ENCODE measurements around the gene KRTAP4-1. TPM values are rescaled to one million over a fixed set of nuclear protein-coding genes. Genes with fewer than 3 reads are reported as not detected.
"Not testable (repeated sequence)": the region's sequence is repeated elsewhere in the genome, so short reads cannot be mapped to it uniquely, and the experiment has no call there.

KRTAP4-1 gene
- total RNA-seq = 10 to 100 TPM in 2 of 4 donors, 1 to 10 TPM in 1, not detected in 1; 4.2 to 51.7 (median 16.7) TPM

- Histone ChIP-seq H3K4me1 (no peaks in the 10 kb centered on the region), H3K4me3 (no peak within 1 kb of the TSS), H3K27me3 (no peaks in the 10 kb centered on the region), H3K27ac (no peak within 1 kb of the TSS), H3K9me3 (no peaks in the 10 kb centered on the region), H3K36me3 (no peaks in the 10 kb centered on the region)
- no peak for DNase-seq (ENCODE audit: low spot score in 2 of 2)
- WGBS = 70% methylated on average over 5 of the region's 9 CpGs
- TF ChIP-seq POLR2A (IDR thresholded peaks at IDR 0.05) (no peak), EP300 (IDR thresholded peaks at IDR 0.05) (no peak), POLR2AphosphoS5 (IDR thresholded peaks at IDR 0.05) (no peak), CTCF (IDR thresholded peaks at IDR 0.05) (no peak)
These were observed at the start of gene KRTAP4-1 for GRCh38 chr17:41184480-41184961. Gene KRTAP4-1 (minus strand): TSS chr17:41184911. CDS start chr17:41184854, 57 bp downstream.

GRCh38 chr17:41232399-41233105 lies 47.8 kb upstream of the KRTAP4-1 start, which contains the start of gene KRTAP9-3:
Gene KRTAP9-3 (plus strand): TSS chr17:41232449. CDS start chr17:41232502, 53 bp downstream.
- H3K27me3 ChIP-seq = peaks cover 11% of the 10 kb centered on the region
- H3K27ac ChIP-seq; H3K4me3 ChIP-seq; H3K36me3 ChIP-seq; H3K4me1 ChIP-seq; H3K9me3 ChIP-seq; DNase-seq (ENCODE audit: low spot score in 2 of 2): not testable (repeated sequence)
- 100% methylated on average over 1 of the region's 1 CpG for WGBS

GRCh38 chr17:41231731-41232130 lies 47.0 kb upstream of the KRTAP4-1 start:
- no peak for DNase-seq (ENCODE audit: low spot score in 2 of 2)
- Histone ChIP-seq H3K27me3 (peaks cover 11% of the 10 kb centered on the region), H3K4me1 (no peaks in the 10 kb centered on the region), H3K36me3 (no peaks in the 10 kb centered on the region), H3K4me3 (no peak overlapping the region), H3K9me3 (no peaks in the 10 kb centered on the region), H3K27ac (no peak overlapping the region)
- 89% methylated on average over 6 of the region's 6 CpGs for WGBS
- no peak for TF ChIP-seq POLR2AphosphoS5 (IDR thresholded peaks at IDR 0.05)
- TF ChIP-seq CTCF (IDR thresholded peaks at IDR 0.05) = no peak
- TF ChIP-seq EP300 (IDR thresholded peaks at IDR 0.05) = no peak
- no peak for TF ChIP-seq POLR2A (IDR thresholded peaks at IDR 0.05)

GRCh38 chr17:41230094-41230493 lies 45.4 kb upstream of the KRTAP4-1 start:
- Histone ChIP-seq H3K27ac (no peak overlapping the region), H3K9me3 (no peaks in the 10 kb centered on the region), H3K4me1 (no peaks in the 10 kb centered on the region), H3K27me3 (peaks cover 11% of the 10 kb centered on the region), H3K4me3 (no peak overlapping the region), H3K36me3 (no peaks in the 10 kb centered on the region)
- DNase-seq (ENCODE audit: low spot score in 2 of 2) = no peak
- no peak for TF ChIP-seq CTCF (IDR thresholded peaks at IDR 0.05)
- TF ChIP-seq EP300 (IDR thresholded peaks at IDR 0.05) = no peak
- TF ChIP-seq POLR2A (IDR thresholded peaks at IDR 0.05) = no peak
- TF ChIP-seq POLR2AphosphoS5 (IDR thresholded peaks at IDR 0.05) = no peak

- whole genome bisulfite sequencing = 80% methylated on average over 1 of the region's 4 CpGs
- H3K9me3 ChIP-seq; H3K4me1 ChIP-seq; H3K36me3 ChIP-seq; H3K27ac ChIP-seq; H3K4me3 ChIP-seq; DNase-seq (ENCODE audit: low spot score in 2 of 2); H3K27me3 ChIP-seq: not testable (repeated sequence)
These were observed 41.9 kb upstream of the KRTAP4-1 start, which contains the start of gene KRTAP9-2 for GRCh38 chr17:41226598-41227095. Gene KRTAP9-2 (plus strand): TSS chr17:41226648. CDS start chr17:41226655, 7 bp downstream.

- H3K27me3 ChIP-seq = no peaks in the 10 kb centered on the region
- H3K27ac ChIP-seq = no peak overlapping the region
- H3K36me3 ChIP-seq = no peaks in the 10 kb centered on the region
- 95% methylated on average over 6 of the region's 6 CpGs for WGBS
- H3K4me1 ChIP-seq = no peaks in the 10 kb centered on the region
- H3K4me3 ChIP-seq = no peak overlapping the region
- no peak for TF ChIP-seq POLR2AphosphoS5 (IDR thresholded peaks at IDR 0.05)
- no peak for TF ChIP-seq CTCF (IDR thresholded peaks at IDR 0.05)
- TF ChIP-seq EP300 (IDR thresholded peaks at IDR 0.05) = no peak
- no peak for TF ChIP-seq POLR2A (IDR thresholded peaks at IDR 0.05)
- DNase-seq (ENCODE audit: low spot score in 2 of 2) = no peak
- H3K9me3 ChIP-seq = no peaks in the 10 kb centered on the region
These were observed 41.3 kb upstream of the KRTAP4-1 start for GRCh38 chr17:41226051-41226450.
